Ishikawa (cell line): Measurements from ENCODE around the gene CLEC11A.

Experiments
- CEBPB ChIP-seq: IDR thresholded peaks from 2 replicates; pipeline ENCODE4 v1.6.1; 2012
- EP300 ChIP-seq: IDR thresholded peaks from 2 replicates; pipeline ENCODE4 v1.6.1; 2012; ENCODE audit warnings: borderline replicate concordance
- MAX ChIP-seq: IDR thresholded peaks from 2 replicates; pipeline ENCODE4 v1.6.1; 2012
- RAD21 ChIP-seq: IDR thresholded peaks from 2 replicates; pipeline ENCODE4 v1.6.1; 2012; ENCODE audit warnings: low read depth
- YY1 ChIP-seq: IDR thresholded peaks from 2 replicates; pipeline ENCODE4 v1.6.1; 2012; ENCODE audit warnings: low read depth

- no peak for TF ChIP-seq YY1
- TF ChIP-seq EP300: no peak
- no peak for TF ChIP-seq MAX
- TF ChIP-seq RAD21: no peak
- no peak for TF ChIP-seq CEBPB
These were observed 10.3 kb upstream of the CLEC11A start for GRCh38 chr19:50712833-50713232.
